GM23338 (cell line): ENCODE data around the gene FUT6. TPM values are rescaled to one million over a fixed set of nuclear protein-coding genes. Genes with fewer than 3 reads are reported as not detected.

Experiments used
- ATAC-seq: fragments of 200-7000 bp; cut with Tn5 transposase; 3 replicates; pipeline ENCODE4 v1.9.1; 2020
- DNase-seq: peaks from one replicate; pipeline ENCODE4 v3.0.0-alpha.2; 2015; ENCODE audit warnings: low spot score
- H2AFZ ChIP-seq: fragments of 200-600 bp; sonication (generic); 2 replicates; pipeline ENCODE4 v1.8.0; 2016; ENCODE audit warnings: antibody characterized with exemption, mild to moderate bottlenecking, moderate library complexity
- H3F3A ChIP-seq: fragments of 200-600 bp; sonication (generic); replicated peaks from 2 replicates; pipeline ENCODE4 v1.8.0; 2017; ENCODE audit warnings: antibody characterized with exemption, mixed run types, low read depth
- H3K27ac ChIP-seq: fragments of 200-600 bp; sonication (generic); 2 replicates; pipeline ENCODE4 v1.6.1; 2016; ENCODE audit warnings: low read depth
- H3K27me3 ChIP-seq: fragments of 200-600 bp; sonication (generic); 2 replicates; pipeline ENCODE4 v1.8.0; 2016; ENCODE audit warnings: mild to moderate bottlenecking, mixed run types, moderate library complexity; ENCODE audit not compliant: insufficient read depth
- H3K36me3 ChIP-seq: fragments of 200-600 bp; sonication (generic); 2 replicates; pipeline ENCODE4 v1.8.0; 2016; ENCODE audit warnings: mild to moderate bottlenecking; ENCODE audit not compliant: insufficient read depth
- H3K4me1 ChIP-seq: fragments of 200-600 bp; sonication (generic); 2 replicates; pipeline ENCODE4 v1.8.0; 2016; ENCODE audit warnings: mild to moderate bottlenecking, moderate library complexity; ENCODE audit not compliant: insufficient read depth
- H3K4me2 ChIP-seq: fragments of 200-600 bp; sonication (generic); 2 replicates; pipeline ENCODE4 v1.7.1; 2017; ENCODE audit warnings: mixed run types
- H3K4me3 ChIP-seq: fragments of 200-600 bp; sonication (generic); 2 replicates; pipeline ENCODE4 v1.6.1; 2016; ENCODE audit warnings: mixed run types
- H3K79me2 ChIP-seq: fragments of 200-600 bp; sonication (generic); replicated peaks from 2 replicates; pipeline ENCODE4 v1.8.0; 2017; ENCODE audit warnings: mild to moderate bottlenecking; ENCODE audit not compliant: insufficient read depth
- H3K9me2 ChIP-seq: fragments of 200-600 bp; sonication (generic); 2 replicates; pipeline ENCODE4 v1.8.0; 2017; ENCODE audit not compliant: insufficient read depth
- H4K20me1 ChIP-seq: fragments of 200-600 bp; sonication (generic); replicated peaks from 2 replicates; pipeline ENCODE4 v1.8.0; 2017; ENCODE audit warnings: mild to moderate bottlenecking; ENCODE audit not compliant: insufficient read depth
- H3K27ac Mint-ChIP-seq: 2 replicates; pipeline ENCODE4 v1.8.0; 2020; ENCODE audit warnings: inconsistent platforms, mild to moderate bottlenecking, moderate library complexity, mixed read lengths
- H3K27me3 Mint-ChIP-seq: 3 replicates; pipeline ENCODE4 v1.8.0; 2022; ENCODE audit warnings: low read depth, mild to moderate bottlenecking, moderate library complexity, mixed read lengths, inconsistent platforms; ENCODE audit not compliant: insufficient read depth, poor library complexity
- H3K36me3 Mint-ChIP-seq: 3 replicates; pipeline ENCODE4 v1.8.0; 2021; ENCODE audit warnings: low read depth, mild to moderate bottlenecking, inconsistent platforms, moderate library complexity, mixed read lengths
- H3K4me1 Mint-ChIP-seq: 3 replicates; pipeline ENCODE4 v1.8.0; 2020; ENCODE audit warnings: mild to moderate bottlenecking, inconsistent platforms, mixed read lengths
- H3K4me3 Mint-ChIP-seq: 3 replicates; pipeline ENCODE4 v1.8.0; 2021; ENCODE audit warnings: moderate library complexity, mild to moderate bottlenecking, inconsistent platforms, mixed read lengths
- H3K9me3 Mint-ChIP-seq: 3 replicates; pipeline ENCODE4 v1.8.0; 2020; ENCODE audit warnings: moderate library complexity, mild to moderate bottlenecking, inconsistent platforms, mixed read lengths
- CREB1 ChIP-seq: fragments of 250-450 bp; sonication (Bioruptor Pico); IDR thresholded peaks from 2 replicates; pipeline ENCODE4 v1.5.0; 2020; ENCODE audit warnings: low read depth, mild to moderate bottlenecking, moderate library complexity
- CTCF ChIP-seq, 2 experiments: fragments of 200-600 bp in 1 of 2; sonication (generic) in 1 of 2; conservative IDR thresholded peaks; 2 replicates each; pipeline versions ENCODE4 v1.5.1 to v1.6.1; 2016 to 2017; ENCODE audit warnings: antibody characterized with exemption in 2 of 2, low read depth in 2 of 2, mild to moderate bottlenecking in 2 of 2, moderate library complexity in 1 of 2
- ETS1 ChIP-seq: IDR thresholded peaks from 2 replicates; pipeline ENCODE4 v1.6.1; 2016; ENCODE audit warnings: antibody characterized with exemption
- EZH2 ChIP-seq: fragments of 200-600 bp; sonication (generic); IDR thresholded peaks from one replicate; pipeline ENCODE4 v1.8.0; 2017; ENCODE audit warnings: antibody characterized with exemption, mild to moderate bottlenecking, low read depth; ENCODE audit not compliant: unreplicated experiment
- EZH2phosphoT487 ChIP-seq: fragments of 200-600 bp; sonication (generic); IDR thresholded peaks from one replicate; pipeline ENCODE4 v1.8.1; 2018; ENCODE audit warnings: antibody characterized with exemption; ENCODE audit not compliant: unreplicated experiment
- JUNB ChIP-seq: IDR thresholded peaks from one replicate; pipeline ENCODE4 v1.6.1; 2016; ENCODE audit warnings: antibody characterized with exemption; ENCODE audit not compliant: unreplicated experiment
- NANOG ChIP-seq: IDR thresholded peaks from 2 replicates; pipeline ENCODE4 v1.6.1; 2016; ENCODE audit warnings: antibody characterized with exemption, borderline replicate concordance
- POLR2AphosphoS5 ChIP-seq: IDR thresholded peaks from 2 replicates; pipeline ENCODE4 v1.6.1; 2016; ENCODE audit warnings: antibody characterized with exemption, low read depth
- REST ChIP-seq: IDR thresholded peaks from one replicate; pipeline ENCODE4 v1.6.1; 2018; ENCODE audit warnings: antibody characterized with exemption; ENCODE audit not compliant: unreplicated experiment
- STAT1 ChIP-seq: IDR thresholded peaks from one replicate; pipeline ENCODE4 v1.6.1; 2016; ENCODE audit warnings: antibody characterized with exemption; ENCODE audit not compliant: unreplicated experiment
- ZNF114 ChIP-seq: fragments of 250-450 bp; sonication (Bioruptor Pico); IDR thresholded peaks from 2 replicates; pipeline ENCODE4 v1.5.0; 2020; ENCODE audit warnings: mild to moderate bottlenecking, moderate library complexity
- ZNF331 ChIP-seq: fragments of 250-450 bp; sonication (Bioruptor Pico); IDR thresholded peaks from 2 replicates; pipeline ENCODE4 v1.5.0; 2020; ENCODE audit warnings: low read depth, mild to moderate bottlenecking, moderate library complexity
- polyA plus RNA-seq: library from polyadenylated mRNA; unstranded; fragments of >200 nt; fragmentation: Nextera tagmentation; extraction: Ambion mirVana; gene quantifications from 2 replicates; pipeline ENCODE4 v1.2.1, GENCODE V29; 2016
- total RNA-seq: library from RNA; depleted of rRNA; stranded (reverse); fragments of >200 nt; shearing (Covaris generic); gene quantifications from 2 replicates; pipeline ENCODE4 v1.2.3, GENCODE V29; 2014
- TF ChIP-seq, protein P1 (sequence below): fragments of 250-450 bp; sonication (Bioruptor Pico); IDR thresholded peaks from 2 replicates; pipeline ENCODE4 v1.5.0; 2020; ENCODE audit warnings: mild to moderate bottlenecking, moderate library complexity

The FUT6 gene
- total and polyA plus RNA-seq, 2 experiments from 2014 or later, result not detected

- no peak overlapping the region for H3K4me2 ChIP-seq
- no peak overlapping the region for H2AFZ ChIP-seq
- no peaks in the 10 kb centered on the region for H3K27me3 ChIP-seq
- peaks cover 5% of the 10 kb centered on the region; the same call in 1 of the 2 replicates for H3K36me3 ChIP-seq
- TF ChIP-seq STAT1, result no peak
- no peak for TF ChIP-seq JUNB
- TF ChIP-seq REST, result no peak
- no peak for TF ChIP-seq ETS1
- TF ChIP-seq ZNF114 (CRISPR knock-in tag), result no peak
- no peak for TF ChIP-seq ZNF331
- TF ChIP-seq CTCF (conservative IDR thresholded peaks at IDR 0.05; ENCODE audit: low read depth in 2 of 2), result no peak
- TF ChIP-seq, protein P1, sequence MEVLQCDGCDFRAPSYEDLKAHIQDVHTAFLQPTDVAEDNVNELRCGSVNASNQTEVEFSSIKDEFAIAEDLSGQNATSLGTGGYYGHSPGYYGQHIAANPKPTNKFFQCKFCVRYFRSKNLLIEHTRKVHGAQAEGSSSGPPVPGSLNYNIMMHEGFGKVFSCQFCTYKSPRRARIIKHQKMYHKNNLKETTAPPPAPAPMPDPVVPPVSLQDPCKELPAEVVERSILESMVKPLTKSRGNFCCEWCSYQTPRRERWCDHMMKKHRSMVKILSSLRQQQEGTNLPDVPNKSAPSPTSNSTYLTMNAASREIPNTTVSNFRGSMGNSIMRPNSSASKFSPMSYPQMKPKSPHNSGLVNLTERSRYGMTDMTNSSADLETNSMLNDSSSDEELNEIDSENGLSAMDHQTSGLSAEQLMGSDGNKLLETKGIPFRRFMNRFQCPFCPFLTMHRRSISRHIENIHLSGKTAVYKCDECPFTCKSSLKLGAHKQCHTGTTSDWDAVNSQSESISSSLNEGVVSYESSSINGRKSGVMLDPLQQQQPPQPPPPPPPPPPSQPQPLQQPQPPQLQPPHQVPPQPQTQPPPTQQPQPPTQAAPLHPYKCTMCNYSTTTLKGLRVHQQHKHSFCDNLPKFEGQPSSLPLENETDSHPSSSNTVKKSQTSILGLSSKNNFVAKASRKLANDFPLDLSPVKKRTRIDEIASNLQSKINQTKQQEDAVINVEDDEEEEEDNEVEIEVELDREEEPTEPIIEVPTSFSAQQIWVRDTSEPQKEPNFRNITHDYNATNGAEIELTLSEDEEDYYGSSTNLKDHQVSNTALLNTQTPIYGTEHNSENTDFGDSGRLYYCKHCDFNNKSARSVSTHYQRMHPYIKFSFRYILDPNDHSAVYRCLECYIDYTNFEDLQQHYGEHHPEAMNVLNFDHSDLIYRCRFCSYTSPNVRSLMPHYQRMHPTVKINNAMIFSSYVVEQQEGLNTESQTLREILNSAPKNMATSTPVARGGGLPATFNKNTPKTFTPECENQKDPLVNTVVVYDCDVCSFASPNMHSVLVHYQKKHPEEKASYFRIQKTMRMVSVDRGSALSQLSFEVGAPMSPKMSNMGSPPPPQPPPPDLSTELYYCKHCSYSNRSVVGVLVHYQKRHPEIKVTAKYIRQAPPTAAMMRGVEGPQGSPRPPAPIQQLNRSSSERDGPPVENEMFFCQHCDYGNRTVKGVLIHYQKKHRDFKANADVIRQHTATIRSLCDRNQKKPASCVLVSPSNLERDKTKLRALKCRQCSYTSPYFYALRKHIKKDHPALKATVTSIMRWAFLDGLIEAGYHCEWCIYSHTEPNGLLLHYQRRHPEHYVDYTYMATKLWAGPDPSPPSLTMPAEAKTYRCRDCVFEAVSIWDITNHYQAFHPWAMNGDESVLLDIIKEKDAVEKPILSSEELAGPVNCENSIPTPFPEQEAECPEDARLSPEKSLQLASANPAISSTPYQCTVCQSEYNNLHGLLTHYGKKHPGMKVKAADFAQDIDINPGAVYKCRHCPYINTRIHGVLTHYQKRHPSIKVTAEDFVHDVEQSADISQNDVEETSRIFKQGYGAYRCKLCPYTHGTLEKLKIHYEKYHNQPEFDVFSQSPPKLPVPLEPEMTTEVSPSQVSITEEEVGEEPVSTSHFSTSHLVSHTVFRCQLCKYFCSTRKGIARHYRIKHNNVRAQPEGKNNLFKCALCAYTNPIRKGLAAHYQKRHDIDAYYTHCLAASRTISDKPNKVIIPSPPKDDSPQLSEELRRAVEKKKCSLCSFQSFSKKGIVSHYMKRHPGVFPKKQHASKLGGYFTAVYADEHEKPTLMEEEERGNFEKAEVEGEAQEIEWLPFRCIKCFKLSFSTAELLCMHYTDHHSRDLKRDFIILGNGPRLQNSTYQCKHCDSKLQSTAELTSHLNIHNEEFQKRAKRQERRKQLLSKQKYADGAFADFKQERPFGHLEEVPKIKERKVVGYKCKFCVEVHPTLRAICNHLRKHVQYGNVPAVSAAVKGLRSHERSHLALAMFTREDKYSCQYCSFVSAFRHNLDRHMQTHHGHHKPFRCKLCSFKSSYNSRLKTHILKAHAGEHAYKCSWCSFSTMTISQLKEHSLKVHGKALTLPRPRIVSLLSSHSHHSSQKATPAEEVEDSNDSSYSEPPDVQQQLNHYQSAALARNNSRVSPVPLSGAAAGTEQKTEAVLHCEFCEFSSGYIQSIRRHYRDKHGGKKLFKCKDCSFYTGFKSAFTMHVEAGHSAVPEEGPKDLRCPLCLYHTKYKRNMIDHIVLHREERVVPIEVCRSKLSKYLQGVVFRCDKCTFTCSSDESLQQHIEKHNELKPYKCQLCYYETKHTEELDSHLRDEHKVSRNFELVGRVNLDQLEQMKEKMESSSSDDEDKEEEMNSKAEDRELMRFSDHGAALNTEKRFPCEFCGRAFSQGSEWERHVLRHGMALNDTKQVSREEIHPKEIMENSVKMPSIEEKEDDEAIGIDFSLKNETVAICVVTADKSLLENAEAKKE (CRISPR knock-in tag), result no peak
- TF ChIP-seq CREB1 (CRISPR knock-in tag), result no peak
- no peak for TF ChIP-seq EZH2phosphoT487
- no peak for TF ChIP-seq POLR2AphosphoS5
- no peak for TF ChIP-seq EZH2
- no peak for TF ChIP-seq NANOG
- H3K27ac ChIP-seq, result no peak overlapping the region
- no peaks in the 10 kb centered on the region for H3K9me2 ChIP-seq
- no peaks in the 10 kb centered on the region for H3K79me2 ChIP-seq
- no peaks in the 10 kb centered on the region for H3F3A ChIP-seq
- H4K20me1 ChIP-seq, result peaks cover 3% of the 10 kb centered on the region; the same call in 1 of the 2 replicates
- Mint-ChIP-seq H3K9me3 (no peaks in the 10 kb centered on the region; the same call in 1 of the 3 replicates), H3K27me3 (peaks cover 19% of the 10 kb centered on the region), H3K4me1 (peaks cover 5% of the 10 kb centered on the region; the same call in 2 of the 3 replicates), H3K36me3 (peaks cover 41% of the 10 kb centered on the region), H3K4me3 (no peak overlapping the region), H3K27ac (no peak overlapping the region)
- H3K4me3 ChIP-seq, result no peak overlapping the region
- no peak for DNase-seq
- ATAC-seq, result no peak
- no peaks in the 10 kb centered on the region for H3K4me1 ChIP-seq
Measured at GRCh38 chr19:5786593-5787408, 52.7 kb downstream of the FUT6 start.
